Glutamatergic neuron (in vitro differentiated cells): ENCODE results near the gene LUM. TPM values are rescaled to one million over a fixed set of nuclear protein-coding genes. Genes with fewer than 3 reads are reported as not detected.

Source experiments
- DNase-seq: peaks from one replicate; pipeline ENCODE4 v3.0.0; 2022
- H3K27ac Mint-ChIP-seq: one replicate; pipeline ENCODE4 v1.8.0; 2020; ENCODE audit warnings: mild to moderate bottlenecking, mixed read lengths, inconsistent platforms; ENCODE audit not compliant: unreplicated experiment
- H3K27me3 Mint-ChIP-seq: one replicate; pipeline ENCODE4 v1.8.0; 2020; ENCODE audit warnings: mild to moderate bottlenecking, moderate library complexity, mixed read lengths, inconsistent platforms; ENCODE audit not compliant: unreplicated experiment
- H3K36me3 Mint-ChIP-seq: one replicate; pipeline ENCODE4 v1.8.0; 2020; ENCODE audit warnings: mild to moderate bottlenecking, mixed read lengths, inconsistent platforms; ENCODE audit not compliant: unreplicated experiment
- H3K4me1 Mint-ChIP-seq: one replicate; pipeline ENCODE4 v1.8.0; 2020; ENCODE audit warnings: mild to moderate bottlenecking, low read depth, mixed read lengths, inconsistent platforms; ENCODE audit not compliant: unreplicated experiment
- H3K4me3 Mint-ChIP-seq: one replicate; pipeline ENCODE4 v1.8.0; 2020; ENCODE audit warnings: mild to moderate bottlenecking, mixed read lengths, inconsistent platforms; ENCODE audit not compliant: unreplicated experiment
- H3K9me3 Mint-ChIP-seq: one replicate; pipeline ENCODE4 v1.8.0; 2020; ENCODE audit warnings: mild to moderate bottlenecking, moderate library complexity, mixed read lengths, inconsistent platforms; ENCODE audit not compliant: unreplicated experiment
- total RNA-seq: library from RNA; stranded (reverse); fragmentation: NEBNext Ultra II Directional; extraction: Animal tissue kit (Norgen Biotek cat#: 25700); gene quantifications from one replicate; pipeline ENCODE4 v1.2.1, GENCODE V29; 2021; ENCODE audit not compliant: unreplicated experiment
- TF ChIP-seq, protein P1 (sequence below): fragments of 200-600 bp; sonication (generic); IDR thresholded peaks from one replicate; pipeline ENCODE4 v1.5.0; 2021; ENCODE audit not compliant: partially characterized antibody, unreplicated experiment

LUM gene
- total RNA-seq, 1 donor from 2014 or later: not detected

- no peak for DNase-seq
- H3K36me3 Mint-ChIP-seq: no peaks in the 10 kb centered on the region
- no peak overlapping the region for H3K4me3 Mint-ChIP-seq
- H3K9me3 Mint-ChIP-seq: no peaks in the 10 kb centered on the region
- H3K27me3 Mint-ChIP-seq: no peaks in the 10 kb centered on the region
- TF ChIP-seq, protein P1, sequence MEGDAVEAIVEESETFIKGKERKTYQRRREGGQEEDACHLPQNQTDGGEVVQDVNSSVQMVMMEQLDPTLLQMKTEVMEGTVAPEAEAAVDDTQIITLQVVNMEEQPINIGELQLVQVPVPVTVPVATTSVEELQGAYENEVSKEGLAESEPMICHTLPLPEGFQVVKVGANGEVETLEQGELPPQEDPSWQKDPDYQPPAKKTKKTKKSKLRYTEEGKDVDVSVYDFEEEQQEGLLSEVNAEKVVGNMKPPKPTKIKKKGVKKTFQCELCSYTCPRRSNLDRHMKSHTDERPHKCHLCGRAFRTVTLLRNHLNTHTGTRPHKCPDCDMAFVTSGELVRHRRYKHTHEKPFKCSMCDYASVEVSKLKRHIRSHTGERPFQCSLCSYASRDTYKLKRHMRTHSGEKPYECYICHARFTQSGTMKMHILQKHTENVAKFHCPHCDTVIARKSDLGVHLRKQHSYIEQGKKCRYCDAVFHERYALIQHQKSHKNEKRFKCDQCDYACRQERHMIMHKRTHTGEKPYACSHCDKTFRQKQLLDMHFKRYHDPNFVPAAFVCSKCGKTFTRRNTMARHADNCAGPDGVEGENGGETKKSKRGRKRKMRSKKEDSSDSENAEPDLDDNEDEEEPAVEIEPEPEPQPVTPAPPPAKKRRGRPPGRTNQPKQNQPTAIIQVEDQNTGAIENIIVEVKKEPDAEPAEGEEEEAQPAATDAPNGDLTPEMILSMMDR: no peak
- H3K4me1 Mint-ChIP-seq: peaks cover 5% of the 10 kb centered on the region
- no peak overlapping the region for H3K27ac Mint-ChIP-seq
These were observed 32.8 kb downstream of the LUM start for GRCh38 chr12:91078501-91078900.

DNA sequence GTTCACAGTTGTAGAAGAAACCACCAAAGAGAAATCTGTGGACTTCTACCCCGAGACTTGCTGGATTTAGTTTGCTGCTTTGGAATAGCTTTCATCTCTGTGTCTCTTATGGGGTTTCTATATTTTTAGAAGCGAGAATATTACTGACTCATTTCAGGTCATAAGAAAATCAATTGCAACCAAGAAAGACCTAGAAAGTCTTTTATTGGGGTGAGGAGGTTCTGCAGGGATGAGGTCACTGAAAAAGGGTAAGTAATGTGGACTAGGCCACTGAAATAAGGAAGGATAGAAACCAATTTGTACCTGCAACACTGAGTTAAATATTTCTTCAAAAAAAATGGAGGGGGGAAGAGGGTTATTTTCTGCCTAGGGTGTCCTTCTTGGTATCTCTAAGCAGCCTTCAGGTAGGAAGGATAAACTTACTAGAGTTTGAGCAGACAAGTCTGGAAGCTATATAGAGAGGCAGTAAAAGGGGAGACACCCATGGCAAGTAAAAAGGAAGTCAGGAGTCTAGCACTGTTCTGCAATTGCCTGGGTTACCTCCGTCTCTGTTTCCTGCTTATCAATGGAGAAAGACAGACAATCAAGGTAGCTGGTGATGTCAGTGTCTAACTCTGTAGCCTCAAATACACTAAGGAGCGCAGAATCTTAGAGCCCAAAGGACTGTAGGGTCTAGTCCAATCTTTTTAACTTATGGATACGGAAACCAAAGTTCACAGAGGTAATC lies 33.9 kb downstream of the LUM start:
- Mint-ChIP-seq H3K4me1 (peaks cover 5% of the 10 kb centered on the region), H3K27me3 (no peaks in the 10 kb centered on the region), H3K36me3 (no peaks in the 10 kb centered on the region), H3K9me3 (no peaks in the 10 kb centered on the region), H3K27ac (no peak overlapping the region), H3K4me3 (no peak overlapping the region)
- TF ChIP-seq, protein P1: no peak
- DNase-seq: no peak

DNA sequence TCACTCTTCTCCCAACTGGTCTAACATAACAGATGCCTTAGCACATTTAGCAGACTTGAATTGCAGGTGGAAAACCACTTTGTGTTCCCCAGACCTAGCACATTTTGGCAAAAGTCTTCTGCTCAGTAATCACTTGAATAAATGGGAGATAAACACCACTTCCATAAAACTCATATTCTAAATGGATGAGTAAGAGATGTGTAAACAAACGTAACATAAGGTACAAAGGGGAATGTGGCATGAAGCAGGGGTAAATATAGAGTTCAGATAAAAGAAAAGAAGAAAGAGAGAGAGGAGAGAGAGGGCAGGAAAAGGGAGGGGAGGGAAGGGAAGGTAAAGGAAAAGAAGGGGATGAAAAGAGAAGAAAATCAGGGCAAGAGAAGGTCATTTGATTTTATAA lies 36.4 kb downstream of the LUM start:
- DNase-seq: no peak
- Mint-ChIP-seq H3K9me3 (no peaks in the 10 kb centered on the region), H3K27ac (no peak overlapping the region), H3K27me3 (no peaks in the 10 kb centered on the region), H3K4me1 (peaks cover 5% of the 10 kb centered on the region), H3K4me3 (no peak overlapping the region), H3K36me3 (no peaks in the 10 kb centered on the region)
- TF ChIP-seq, protein P1: no peak

DNA sequence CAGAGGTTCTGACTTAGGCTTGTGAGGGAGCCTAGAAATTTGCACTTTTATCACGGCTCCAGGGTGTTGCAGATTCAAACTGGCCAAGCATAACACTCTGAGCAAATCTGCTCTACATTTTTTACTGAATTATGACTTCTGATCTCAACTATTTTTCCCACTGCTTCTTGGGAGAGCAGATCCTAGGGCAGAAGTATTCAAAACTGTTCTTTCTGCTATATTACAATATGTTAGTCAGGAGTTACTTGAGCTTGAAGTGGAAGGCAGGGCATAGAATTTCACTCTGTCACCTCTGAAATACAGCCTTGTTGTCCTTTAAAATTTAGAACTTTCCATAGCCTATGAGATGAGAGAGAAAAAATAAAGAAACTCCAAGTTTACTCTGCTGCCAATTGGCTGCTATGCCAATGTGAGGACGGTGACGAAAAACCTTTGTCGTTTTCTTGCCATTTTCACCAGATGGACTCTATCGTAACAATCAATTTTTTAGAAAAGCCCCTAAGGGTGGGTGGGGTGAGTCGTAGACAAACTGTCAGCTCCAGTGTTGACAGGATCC lies 37.1 kb downstream of the LUM start:
- H3K4me3 Mint-ChIP-seq: no peak overlapping the region

GRCh38 chr12:91073426-91073825 lies 37.9 kb downstream of the LUM start:
- Mint-ChIP-seq H3K27ac (no peak overlapping the region), H3K4me3 (no peak overlapping the region), H3K36me3 (no peaks in the 10 kb centered on the region), H3K4me1 (peaks cover 5% of the 10 kb centered on the region), H3K9me3 (no peaks in the 10 kb centered on the region), H3K27me3 (no peaks in the 10 kb centered on the region)
- no peak for DNase-seq
- TF ChIP-seq, protein P1: no peak

More for the DNA sequence above, 37.1 kb downstream of the LUM start:
- Mint-ChIP-seq H3K36me3 (no peaks in the 10 kb centered on the region), H3K4me1 (peaks cover 5% of the 10 kb centered on the region), H3K27me3 (no peaks in the 10 kb centered on the region), H3K9me3 (no peaks in the 10 kb centered on the region), H3K27ac (no peak overlapping the region)
- no peak for DNase-seq
- TF ChIP-seq, protein P1: no peak
